Caco-2 (cell line): ENCODE data around the gene DGCR2. TPM values are rescaled to one million over a fixed set of nuclear protein-coding genes. Genes with fewer than 3 reads are reported as not detected.
"Not testable (repeated sequence)": the region's sequence is repeated elsewhere in the genome, so short reads cannot be mapped to it uniquely, and the experiment has no call there.

Experiments
- BruUV-seq: library from RNA; stranded (reverse); fragments of 400-500 nt; replicated peaks from 2 replicates; lab custom pipeline; 2021; lab: Mats Ljungman, UMichigan
- CTCF ChIA-PET: fragments of 300-600 bp; sonication (Branson Sonifier 250); formaldehyde crosslinking; loops from one replicate; lab custom pipeline; 2022; ENCODE audit warnings: antibody characterized with exemption; lab: Charles Lee
- POLR2A ChIA-PET: fragments of 300-600 bp; sonication (Branson Sonifier 250); formaldehyde crosslinking; loops from one replicate; lab custom pipeline; 2022; ENCODE audit warnings: antibody characterized with exemption; lab: Charles Lee
- DNase-seq, 2 experiments: peaks; one replicate each; pipeline versions ENCODE4 v3.0.0 to v3.0.0-alpha.2; 2020 to 2022
- H3K27me3 ChIP-seq: replicated peaks from 2 replicates; pipeline ENCODE4 v1.6.0; 2011; ENCODE audit warnings: low read length; ENCODE audit not compliant: control insufficient read depth, insufficient read depth
- H3K36me3 ChIP-seq: 2 replicates; pipeline ENCODE4 v1.5.1; 2011; ENCODE audit warnings: low read length; ENCODE audit not compliant: control insufficient read depth, insufficient read depth
- H3K4me1 ChIP-seq: fragments of 250-450 bp; sonication (Bioruptor Pico); 2 replicates; pipeline ENCODE4 v1.5.1; 2020; ENCODE audit warnings: mild to moderate bottlenecking
- H3K4me3 ChIP-seq: 2 replicates; pipeline ENCODE4 v1.5.1; 2011; ENCODE audit warnings: low read depth, mild to moderate bottlenecking, control low read depth, low read length
- H3K9me3 ChIP-seq: fragments of 250-450 bp; sonication (Bioruptor Pico); 2 replicates; pipeline ENCODE4 v1.5.1; 2020; ENCODE audit warnings: mild to moderate bottlenecking, moderate library complexity
- H3K27ac Mint-ChIP-seq: one replicate; pipeline ENCODE4 v1.8.0; 2022; ENCODE audit warnings: mixed read lengths; ENCODE audit not compliant: unreplicated experiment
- H3K27me3 Mint-ChIP-seq: one replicate; pipeline ENCODE4 v1.8.0; 2022; ENCODE audit warnings: mixed read lengths; ENCODE audit not compliant: insufficient read depth, unreplicated experiment
- H3K36me3 Mint-ChIP-seq: one replicate; pipeline ENCODE4 v1.8.0; 2022; ENCODE audit warnings: mild to moderate bottlenecking, mixed read lengths; ENCODE audit not compliant: insufficient read depth, unreplicated experiment
- H3K4me1 Mint-ChIP-seq: one replicate; pipeline ENCODE4 v1.8.0; 2022; ENCODE audit warnings: low read depth, mixed read lengths; ENCODE audit not compliant: unreplicated experiment
- H3K4me3 Mint-ChIP-seq: one replicate; pipeline ENCODE4 v1.8.0; 2022; ENCODE audit warnings: mild to moderate bottlenecking, moderate library complexity, mixed read lengths; ENCODE audit not compliant: unreplicated experiment
- H3K9me3 Mint-ChIP-seq: one replicate; pipeline ENCODE4 v1.8.0; 2022; ENCODE audit warnings: mixed read lengths; ENCODE audit not compliant: unreplicated experiment
- CTCF ChIP-seq, 2 experiments: fragments of 200-600 bp in 1 of 2; IDR thresholded peaks; 1 replicate in 1 of 2; 2 replicates in 1 of 2; pipeline versions ENCODE4 v1.5.1 to v1.8.0; 2011 to 2022; ENCODE audit warnings: antibody characterized with exemption in 1 of 2, control low read depth in 1 of 2, inconsistent platforms in 1 of 2, low read depth in 1 of 2, low read length in 1 of 2, mild to moderate bottlenecking in 1 of 2, moderate library complexity in 1 of 2; ENCODE audit not compliant: insufficient read depth in 1 of 2, severe bottlenecking in 1 of 2, unreplicated experiment in 1 of 2
- intact Hi-C: fragments of 100-400 bp; cut with micrococcal nuclease; formaldehyde crosslinking; loops from one replicate; pipeline ENCODE4 v1.10.0; 2022; ENCODE audit not compliant: unreplicated experiment
- total RNA-seq: library from RNA; stranded (reverse); gene quantifications from 2 replicates; pipeline ENCODE4 v1.2.3, GENCODE V29; 2022

Gene DGCR2
- total RNA-seq, 1 experiment from 2014 or later = 67.9 TPM

GRCh38 chr22:19027371-19028059 lies 94.7 kb downstream of the DGCR2 start:
- H3K9me3 ChIP-seq, DNase-seq, H3K36me3 ChIP-seq, H3K4me1 Mint-ChIP-seq, H3K27ac Mint-ChIP-seq, H3K27me3 Mint-ChIP-seq, H3K4me3 Mint-ChIP-seq, H3K4me1 ChIP-seq, BruUV-seq, H3K36me3 Mint-ChIP-seq, H3K9me3 Mint-ChIP-seq, H3K27me3 ChIP-seq, CTCF ChIA-PET, POLR2A ChIA-PET, intact Hi-C loops, H3K4me3 ChIP-seq: not testable (repeated sequence)

- H3K27ac Mint-ChIP-seq, DNase-seq, H3K36me3 Mint-ChIP-seq, H3K4me3 ChIP-seq, H3K4me1 ChIP-seq, H3K4me1 Mint-ChIP-seq, BruUV-seq, H3K9me3 ChIP-seq, H3K27me3 Mint-ChIP-seq, H3K36me3 ChIP-seq, H3K9me3 Mint-ChIP-seq, H3K4me3 Mint-ChIP-seq, intact Hi-C loops, H3K27me3 ChIP-seq, POLR2A ChIA-PET, CTCF ChIA-PET: not testable (repeated sequence)
Observed at GRCh38 chr22:19026080-19026479, 96.1 kb downstream of the DGCR2 start.

GRCh38 chr22:19024956-19025489 lies 97.2 kb downstream of the DGCR2 start:
- H3K9me3 ChIP-seq, H3K4me3 ChIP-seq, H3K4me1 Mint-ChIP-seq, intact Hi-C loops, DNase-seq, CTCF ChIA-PET, H3K4me3 Mint-ChIP-seq, H3K9me3 Mint-ChIP-seq, H3K36me3 Mint-ChIP-seq, H3K4me1 ChIP-seq, H3K27ac Mint-ChIP-seq, POLR2A ChIA-PET, BruUV-seq, H3K36me3 ChIP-seq, H3K27me3 ChIP-seq: not testable (repeated sequence)
- H3K27me3 Mint-ChIP-seq = peaks cover 11% of the 10 kb centered on the region

DNA sequence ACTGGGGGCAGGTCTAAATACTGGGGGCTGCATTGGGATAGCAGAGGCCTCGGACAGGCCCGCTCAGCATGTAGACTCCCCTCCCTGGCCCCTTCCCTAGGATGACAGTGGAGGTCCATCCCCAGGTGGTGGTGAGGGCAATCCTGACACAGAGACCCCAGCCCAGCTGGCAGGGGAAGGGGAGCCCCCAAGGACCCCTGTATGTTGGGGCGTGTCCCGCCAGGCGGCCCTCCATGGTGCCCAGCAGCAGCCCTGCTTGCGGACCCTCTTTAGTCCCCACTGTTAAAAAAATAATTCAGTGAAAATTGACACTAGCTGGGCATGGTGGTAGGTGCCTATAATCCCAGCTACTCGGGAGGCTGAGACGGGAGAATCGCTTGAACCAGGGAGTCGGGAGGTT lies 98.3 kb downstream of the DGCR2 start:
- POLR2A ChIA-PET, DNase-seq, H3K4me3 ChIP-seq, H3K9me3 Mint-ChIP-seq, H3K36me3 Mint-ChIP-seq, CTCF ChIA-PET, H3K9me3 ChIP-seq, H3K4me1 ChIP-seq, H3K36me3 ChIP-seq, H3K27ac Mint-ChIP-seq, H3K27me3 ChIP-seq, BruUV-seq, H3K4me3 Mint-ChIP-seq, H3K4me1 Mint-ChIP-seq, intact Hi-C loops: not testable (repeated sequence)
- peaks cover 11% of the 10 kb centered on the region for H3K27me3 Mint-ChIP-seq

GRCh38 chr22:19022755-19023154 lies 99.5 kb downstream of the DGCR2 start:
- no peak for DNase-seq
- Mint-ChIP-seq H3K27ac (no peak overlapping the region), H3K27me3 (peaks cover 13% of the 10 kb centered on the region), H3K4me3 (no peak overlapping the region), H3K4me1 (peaks cover 6% of the 10 kb centered on the region), H3K9me3 (no peaks in the 10 kb centered on the region), H3K36me3 (no peaks in the 10 kb centered on the region)
- Histone ChIP-seq H3K27me3 (no peaks in the 10 kb centered on the region), H3K9me3 (no peaks in the 10 kb centered on the region), H3K36me3 (no peaks in the 10 kb centered on the region), H3K4me3 (no peak overlapping the region), H3K4me1 (no peaks in the 10 kb centered on the region)
- CTCF ChIA-PET = interaction anchor here (1.1 kb wide), 1 partner anchor 9 kb away, joined by 10 read pairs; no protein-coding TSS in a partner anchor
- POLR2A ChIA-PET = no interaction called here
- TF ChIP-seq CTCF (IDR thresholded peaks at IDR 0.05; ENCODE audit: insufficient read depth in 1 of 2, low read depth in 1 of 2, low read length in 1 of 2, severe bottlenecking in 1 of 2, unreplicated experiment in 1 of 2) = no peak
- intact Hi-C loops = no loop called here
- BruUV-seq = no TSS peak
